Stimulated activated naive CD8-positive, alpha-beta T cell treated with anti-CD3 and anti-CD28 coated beads, Interleukin-15, Interleukin-2, amounts not matched to agents 100 ng/mL and 50 ng/mL, for 24 hours (primary cell): ENCODE measurements around the gene UBE2J2.

Source experiments
- H3K27ac Mint-ChIP-seq: one replicate; pipeline ENCODE4 v1.8.0; 2021; ENCODE audit warnings: mild to moderate bottlenecking, mixed read lengths
- H3K27me3 Mint-ChIP-seq: one replicate; pipeline ENCODE4 v1.8.0; 2021; ENCODE audit warnings: mixed read lengths
- H3K36me3 Mint-ChIP-seq: one replicate; pipeline ENCODE4 v1.8.0; 2021; ENCODE audit warnings: low read depth, mixed read lengths
- H3K4me1 Mint-ChIP-seq: one replicate; pipeline ENCODE4 v1.8.0; 2021; ENCODE audit warnings: low read depth, mixed read lengths
- H3K4me3 Mint-ChIP-seq: one replicate; pipeline ENCODE4 v1.8.0; 2021; ENCODE audit warnings: mild to moderate bottlenecking, mixed read lengths
- H3K9me3 Mint-ChIP-seq: one replicate; pipeline ENCODE4 v1.8.0; 2021; ENCODE audit warnings: mixed read lengths

The UBE2J2 gene

DNA sequence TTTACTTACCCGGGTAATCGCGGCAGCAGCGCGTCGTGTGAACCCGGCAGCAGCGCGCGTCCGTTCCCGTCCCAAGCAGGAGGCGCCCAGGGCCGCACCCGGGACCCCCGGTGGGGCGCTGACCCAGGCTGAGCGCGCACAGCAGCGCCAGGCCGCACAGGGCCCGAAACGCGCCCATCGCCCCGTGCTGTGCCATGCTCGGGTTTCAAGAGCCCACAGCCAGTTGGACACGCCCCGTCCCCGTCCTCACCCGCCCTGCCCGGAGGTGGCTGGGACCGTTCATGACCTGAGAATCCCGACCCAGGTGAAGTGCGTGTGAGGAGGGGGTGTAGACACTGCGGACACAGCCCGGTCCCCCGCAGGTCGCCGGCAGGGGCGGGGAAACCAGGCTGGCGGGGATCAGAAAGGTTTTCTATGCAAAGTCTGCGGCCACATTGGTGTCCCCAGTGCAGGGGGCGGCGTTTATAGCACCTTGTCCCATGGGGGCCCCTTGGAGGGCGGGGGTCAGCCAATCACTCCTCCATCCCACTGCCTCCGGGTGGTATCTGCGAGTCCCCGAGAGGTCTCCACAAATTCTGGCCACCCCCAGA, 67.2 kb downstream of the UBE2J2 start, which contains the start of gene TNFRSF18:
TNFRSF18 (minus strand) TSS at position 217 of the 590 bp plus-strand sequence; CDS start at position 196, 21 bp downstream.
- Mint-ChIP-seq H3K36me3 (peaks cover 10% of the 10 kb centered on the region), H3K9me3 (no peaks in the 10 kb centered on the region), H3K4me3 (peak within 1 kb of the TSS; percentile 79), H3K27ac (no peak within 1 kb of the TSS), H3K4me1 (peaks cover 37% of the 10 kb centered on the region), H3K27me3 (no peaks in the 10 kb centered on the region)

DNA sequence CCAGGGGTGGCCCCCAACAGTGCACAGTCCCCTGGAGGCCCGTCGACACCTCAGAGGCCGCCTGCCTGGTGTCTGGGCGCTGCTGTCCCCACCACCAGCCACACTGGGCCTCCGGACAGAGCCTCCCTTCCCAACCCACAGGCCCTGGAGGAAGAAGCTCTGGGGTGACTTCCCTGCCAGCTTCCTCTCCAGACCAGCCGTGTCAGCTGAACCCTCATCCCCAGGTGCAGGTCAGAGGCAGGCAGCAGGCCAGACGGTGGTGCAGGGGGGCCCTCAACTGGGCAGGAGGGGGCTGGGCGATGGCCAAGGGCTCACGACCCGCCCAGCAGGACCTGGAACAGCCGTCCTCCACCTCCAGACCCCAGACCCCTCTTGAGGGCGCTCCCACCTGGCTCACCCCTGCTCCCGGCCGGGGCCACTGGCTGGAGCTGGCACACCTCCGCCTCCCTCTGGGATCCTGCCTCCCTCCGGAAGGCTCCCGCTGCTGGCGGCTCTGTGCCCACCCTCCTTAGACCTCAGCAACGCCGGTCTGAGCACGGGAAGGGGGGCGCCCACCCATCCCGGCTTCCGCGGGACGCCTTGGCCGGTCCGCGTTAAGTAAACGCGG, 67.8 kb downstream of the UBE2J2 start:
- Mint-ChIP-seq H3K4me1 (peaks cover 37% of the 10 kb centered on the region), H3K9me3 (no peaks in the 10 kb centered on the region), H3K4me3 (peak overlapping the region; percentile 79), H3K27me3 (no peaks in the 10 kb centered on the region), H3K36me3 (peaks cover 10% of the 10 kb centered on the region), H3K27ac (no peak overlapping the region)

DNA sequence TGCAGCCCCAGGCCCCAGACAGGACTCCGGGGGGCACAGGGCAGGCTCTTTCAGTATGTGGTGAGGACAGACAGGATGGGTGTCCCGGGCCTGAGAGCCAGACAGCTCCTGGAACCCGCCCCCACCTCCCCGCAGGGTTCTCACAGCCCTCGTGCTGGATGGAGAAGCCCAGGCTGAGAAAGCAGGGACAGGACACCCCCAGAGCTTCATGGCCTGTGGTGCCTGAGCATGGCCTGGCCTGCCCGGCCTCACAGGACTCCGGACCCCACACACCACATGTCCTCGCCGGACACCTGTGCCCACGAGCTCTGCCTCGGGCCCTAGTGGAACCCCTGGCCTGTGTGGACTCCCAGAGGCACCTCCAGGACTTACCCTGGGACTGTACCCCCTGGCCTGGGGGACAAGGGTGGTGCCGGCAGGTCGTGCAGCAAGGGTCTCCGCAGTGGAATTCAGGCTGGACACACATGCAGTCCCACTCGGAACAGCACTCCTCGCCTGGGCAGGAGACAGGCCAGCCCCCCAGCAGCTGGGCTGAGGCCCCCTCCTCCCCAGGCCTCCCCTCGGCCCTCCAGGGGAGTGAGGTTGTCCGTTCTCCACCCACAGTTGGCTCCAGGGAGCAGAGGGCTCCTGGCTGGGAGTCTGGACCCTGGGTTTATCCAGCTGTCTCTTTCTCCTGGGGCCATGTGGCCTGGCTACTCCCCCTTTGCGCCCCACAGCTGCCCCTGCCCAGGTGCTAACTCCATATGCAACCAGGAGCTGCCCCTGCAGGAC, 68.5 kb downstream of the UBE2J2 start:
- H3K4me1 Mint-ChIP-seq = peaks cover 41% of the 10 kb centered on the region
- no peaks in the 10 kb centered on the region for H3K9me3 Mint-ChIP-seq
- peak overlapping the region; percentile 79 for H3K4me3 Mint-ChIP-seq
- H3K27ac Mint-ChIP-seq = no peak overlapping the region
- peaks cover 6% of the 10 kb centered on the region for H3K36me3 Mint-ChIP-seq
- no peaks in the 10 kb centered on the region for H3K27me3 Mint-ChIP-seq

DNA sequence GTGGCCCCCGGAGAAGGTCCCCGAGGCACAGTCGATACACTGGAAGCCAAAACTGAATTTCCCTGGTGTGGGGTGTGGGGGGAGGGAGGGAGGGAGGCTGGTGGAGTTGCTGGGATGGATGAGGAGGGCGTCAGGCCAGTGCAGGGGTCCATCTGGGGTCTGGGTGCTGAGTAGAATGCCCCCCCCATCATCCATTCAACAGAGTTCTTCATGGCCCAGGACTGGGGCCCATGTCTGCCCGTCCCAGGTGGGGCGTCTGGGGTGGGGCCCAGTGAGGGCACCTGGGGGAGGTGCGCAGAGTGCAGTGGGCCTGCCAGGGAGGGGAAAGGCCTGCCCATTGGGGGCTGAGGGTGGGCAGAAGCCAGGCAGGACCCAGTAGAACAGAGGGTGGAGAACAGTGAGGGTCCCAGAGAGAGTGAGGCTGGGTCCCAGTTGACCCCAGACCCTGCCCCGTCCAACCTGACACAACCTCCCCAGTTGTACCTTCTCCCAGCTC, 69.2 kb downstream of the UBE2J2 start:
- Mint-ChIP-seq H3K36me3 (no peaks in the 10 kb centered on the region), H3K27ac (no peak overlapping the region), H3K9me3 (no peaks in the 10 kb centered on the region), H3K4me3 (peak overlapping the region; percentile 79), H3K4me1 (peaks cover 41% of the 10 kb centered on the region), H3K27me3 (no peaks in the 10 kb centered on the region)
